ENCODE measurements around the gene RHBDF1.
A peak's percentile ranks its signal among the peaks of the same experiment; 100 is the strongest.

The RHBDF1 gene, protein sequence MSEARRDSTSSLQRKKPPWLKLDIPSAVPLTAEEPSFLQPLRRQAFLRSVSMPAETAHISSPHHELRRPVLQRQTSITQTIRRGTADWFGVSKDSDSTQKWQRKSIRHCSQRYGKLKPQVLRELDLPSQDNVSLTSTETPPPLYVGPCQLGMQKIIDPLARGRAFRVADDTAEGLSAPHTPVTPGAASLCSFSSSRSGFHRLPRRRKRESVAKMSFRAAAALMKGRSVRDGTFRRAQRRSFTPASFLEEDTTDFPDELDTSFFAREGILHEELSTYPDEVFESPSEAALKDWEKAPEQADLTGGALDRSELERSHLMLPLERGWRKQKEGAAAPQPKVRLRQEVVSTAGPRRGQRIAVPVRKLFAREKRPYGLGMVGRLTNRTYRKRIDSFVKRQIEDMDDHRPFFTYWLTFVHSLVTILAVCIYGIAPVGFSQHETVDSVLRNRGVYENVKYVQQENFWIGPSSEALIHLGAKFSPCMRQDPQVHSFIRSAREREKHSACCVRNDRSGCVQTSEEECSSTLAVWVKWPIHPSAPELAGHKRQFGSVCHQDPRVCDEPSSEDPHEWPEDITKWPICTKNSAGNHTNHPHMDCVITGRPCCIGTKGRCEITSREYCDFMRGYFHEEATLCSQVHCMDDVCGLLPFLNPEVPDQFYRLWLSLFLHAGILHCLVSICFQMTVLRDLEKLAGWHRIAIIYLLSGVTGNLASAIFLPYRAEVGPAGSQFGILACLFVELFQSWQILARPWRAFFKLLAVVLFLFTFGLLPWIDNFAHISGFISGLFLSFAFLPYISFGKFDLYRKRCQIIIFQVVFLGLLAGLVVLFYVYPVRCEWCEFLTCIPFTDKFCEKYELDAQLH

GRCh38 chr16:72561-73548 lies at the start of gene RHBDF1:
RHBDF1 (minus strand) TSS chr16:72631; CDS start chr16:65015, 7,616 bp downstream.
- Histone ChIP-seq H4K20me1 (ENCODE audit: insufficient read depth, low read length) (no peaks in the 10 kb centered on the region), H3K4me1 (ENCODE audit: low read length) (peaks cover 18% of the 10 kb centered on the region), H3K79me2 (ENCODE audit: low read length) (no peaks in the 10 kb centered on the region), H3K9me3 (replicated peaks; ENCODE audit: insufficient read depth, low read length) (no peaks in the 10 kb centered on the region), H3F3A (ENCODE audit: insufficient read depth, low read length) (no peaks in the 10 kb centered on the region), H3K9me2 (replicated peaks; ENCODE audit: insufficient read depth, low read length) (no peaks in the 10 kb centered on the region), H3K36me3 (replicated peaks; ENCODE audit: insufficient read depth, low read length) (no peaks in the 10 kb centered on the region), H3K27me3 (replicated peaks; ENCODE audit: insufficient read depth, low read length) (peaks cover 4% of the 10 kb centered on the region), H3K9ac (ENCODE audit: low read length) (peak within 1 kb of the TSS; percentile 17; the same call in 1 of the 2 replicates), H3K4me2 (ENCODE audit: low read depth, low read length) (peak within 1 kb of the TSS; percentile 98), H3K27ac (ENCODE audit: low read length) (no peak within 1 kb of the TSS), H3K4me3 (ENCODE audit: low read length) (peak within 1 kb of the TSS; percentile 66), H2AFZ (ENCODE audit: low read length) (peak within 1 kb of the TSS; percentile 65)
- peak; percentile 45 for DNase-seq
- TF ChIP-seq EZH2phosphoT487 (IDR thresholded peaks at IDR 0.05; ENCODE audit: low read length) = no peak
- TF ChIP-seq EZH2 (optimal IDR thresholded peaks at IDR 0.05; ENCODE audit: low read depth, low read length) = no peak
- TF ChIP-seq, protein P1, sequence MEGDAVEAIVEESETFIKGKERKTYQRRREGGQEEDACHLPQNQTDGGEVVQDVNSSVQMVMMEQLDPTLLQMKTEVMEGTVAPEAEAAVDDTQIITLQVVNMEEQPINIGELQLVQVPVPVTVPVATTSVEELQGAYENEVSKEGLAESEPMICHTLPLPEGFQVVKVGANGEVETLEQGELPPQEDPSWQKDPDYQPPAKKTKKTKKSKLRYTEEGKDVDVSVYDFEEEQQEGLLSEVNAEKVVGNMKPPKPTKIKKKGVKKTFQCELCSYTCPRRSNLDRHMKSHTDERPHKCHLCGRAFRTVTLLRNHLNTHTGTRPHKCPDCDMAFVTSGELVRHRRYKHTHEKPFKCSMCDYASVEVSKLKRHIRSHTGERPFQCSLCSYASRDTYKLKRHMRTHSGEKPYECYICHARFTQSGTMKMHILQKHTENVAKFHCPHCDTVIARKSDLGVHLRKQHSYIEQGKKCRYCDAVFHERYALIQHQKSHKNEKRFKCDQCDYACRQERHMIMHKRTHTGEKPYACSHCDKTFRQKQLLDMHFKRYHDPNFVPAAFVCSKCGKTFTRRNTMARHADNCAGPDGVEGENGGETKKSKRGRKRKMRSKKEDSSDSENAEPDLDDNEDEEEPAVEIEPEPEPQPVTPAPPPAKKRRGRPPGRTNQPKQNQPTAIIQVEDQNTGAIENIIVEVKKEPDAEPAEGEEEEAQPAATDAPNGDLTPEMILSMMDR (IDR thresholded peaks at IDR 0.05; ENCODE audit: low read length) = no peak

DNA sequence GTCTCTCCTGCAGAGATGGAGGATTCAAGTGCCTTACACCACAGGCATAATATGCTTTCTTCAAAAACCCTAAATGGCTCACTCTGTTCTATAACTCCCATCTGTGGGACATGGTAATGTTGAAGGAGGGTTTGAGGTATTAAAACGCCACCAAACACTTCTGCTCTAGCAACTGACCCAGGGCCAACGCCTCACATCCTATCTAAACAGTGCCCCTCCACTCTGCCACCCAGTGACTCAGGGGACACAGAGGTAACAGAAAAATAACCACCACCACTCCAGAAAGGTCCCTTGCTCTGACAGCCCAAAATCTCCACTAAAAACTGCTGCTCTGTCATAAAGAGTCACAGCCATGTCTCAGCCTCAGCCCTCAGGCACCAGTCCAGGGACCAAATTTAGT lies 48.3 kb upstream of the RHBDF1 start:
- Histone ChIP-seq H3K79me2 (ENCODE audit: low read length) (no peaks in the 10 kb centered on the region), H3K4me2 (ENCODE audit: low read depth, low read length) (no peak overlapping the region), H3K9ac (ENCODE audit: low read length) (no peak overlapping the region), H3K9me3 (replicated peaks; ENCODE audit: insufficient read depth, low read length) (no peaks in the 10 kb centered on the region), H3K27ac (ENCODE audit: low read length) (no peak overlapping the region), H3F3A (ENCODE audit: insufficient read depth, low read length) (no peaks in the 10 kb centered on the region), H3K27me3 (replicated peaks; ENCODE audit: insufficient read depth, low read length) (no peaks in the 10 kb centered on the region), H2AFZ (ENCODE audit: low read length) (no peak overlapping the region), H3K4me1 (ENCODE audit: low read length) (no peaks in the 10 kb centered on the region), H3K36me3 (replicated peaks; ENCODE audit: insufficient read depth, low read length) (no peaks in the 10 kb centered on the region), H3K4me3 (ENCODE audit: low read length) (no peak overlapping the region), H4K20me1 (ENCODE audit: insufficient read depth, low read length) (no peaks in the 10 kb centered on the region), H3K9me2 (replicated peaks; ENCODE audit: insufficient read depth, low read length) (no peaks in the 10 kb centered on the region)
- DNase-seq = no peak
- TF ChIP-seq, protein P1 (IDR thresholded peaks at IDR 0.05; ENCODE audit: low read length) = no peak
- TF ChIP-seq EZH2phosphoT487 (IDR thresholded peaks at IDR 0.05; ENCODE audit: low read length) = no peak
- TF ChIP-seq EZH2 (optimal IDR thresholded peaks at IDR 0.05; ENCODE audit: low read depth, low read length) = no peak

DNA sequence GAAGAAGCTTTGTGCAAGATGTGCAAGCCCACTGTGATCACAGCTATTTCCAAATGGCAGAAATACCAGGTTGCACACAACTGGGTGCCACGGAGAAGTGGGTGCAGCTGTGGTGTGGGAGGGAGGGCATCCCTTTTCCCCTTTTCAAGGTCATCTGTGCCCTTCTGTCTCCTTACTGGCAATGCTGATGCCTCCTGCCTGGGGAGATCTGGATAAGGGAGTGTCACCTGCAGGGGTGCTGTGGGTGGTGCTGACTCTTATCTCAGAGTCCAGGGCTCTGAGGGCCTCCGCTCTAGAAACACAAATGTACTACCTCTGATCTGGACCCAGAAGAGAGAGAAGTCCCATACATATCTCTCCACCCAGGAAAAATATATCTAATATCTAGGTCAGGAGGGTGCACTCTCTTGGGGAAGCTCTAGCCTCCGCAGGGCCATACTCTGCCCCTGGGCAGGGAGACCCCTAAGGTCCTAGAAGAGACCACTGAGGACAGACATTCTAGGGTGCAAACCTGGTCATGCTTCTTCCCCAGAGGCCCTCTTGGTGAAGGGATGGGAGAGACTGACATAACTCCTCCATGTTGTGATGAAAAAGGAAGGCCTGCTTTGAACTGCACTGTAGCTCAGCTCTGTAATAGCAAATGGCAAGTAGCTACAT lies 47.5 kb upstream of the RHBDF1 start:
- Histone ChIP-seq H2AFZ (ENCODE audit: low read length) (no peak overlapping the region), H4K20me1 (ENCODE audit: insufficient read depth, low read length) (no peaks in the 10 kb centered on the region), H3K9me3 (replicated peaks; ENCODE audit: insufficient read depth, low read length) (no peaks in the 10 kb centered on the region), H3K4me3 (ENCODE audit: low read length) (no peak overlapping the region), H3K27ac (ENCODE audit: low read length) (no peak overlapping the region), H3F3A (ENCODE audit: insufficient read depth, low read length) (no peaks in the 10 kb centered on the region), H3K9me2 (replicated peaks; ENCODE audit: insufficient read depth, low read length) (no peaks in the 10 kb centered on the region), H3K4me1 (ENCODE audit: low read length) (no peaks in the 10 kb centered on the region), H3K9ac (ENCODE audit: low read length) (no peak overlapping the region), H3K27me3 (replicated peaks; ENCODE audit: insufficient read depth, low read length) (no peaks in the 10 kb centered on the region), H3K79me2 (ENCODE audit: low read length) (no peaks in the 10 kb centered on the region), H3K36me3 (replicated peaks; ENCODE audit: insufficient read depth, low read length) (no peaks in the 10 kb centered on the region), H3K4me2 (ENCODE audit: low read depth, low read length) (no peak overlapping the region)
- no peak for DNase-seq
- TF ChIP-seq, protein P1 (IDR thresholded peaks at IDR 0.05; ENCODE audit: low read length) = no peak
- TF ChIP-seq EZH2phosphoT487 (IDR thresholded peaks at IDR 0.05; ENCODE audit: low read length) (no peak), EZH2 (optimal IDR thresholded peaks at IDR 0.05; ENCODE audit: low read depth, low read length) (no peak)
